Spleen (tissue), 11 donors: Measurements from ENCODE around the gene TRIM9. TPM values are rescaled to one million over a fixed set of nuclear protein-coding genes. Genes with fewer than 3 reads are reported as not detected.

Experiments used
- DNase-seq: peaks from one replicate; pipeline ENCODE4 v3.0.0-alpha.2; 2020
- H3K27ac ChIP-seq, 8 donors: fragments of 200-600 bp; sonication (generic) in 7 of 8; 1 replicate in 4 of 8; 2 replicates in 4 of 8; pipeline versions ENCODE4 v1.5.0 to v1.8.0; 2016 to 2021; ENCODE audit warnings: inconsistent platforms in 4 of 8, mild to moderate bottlenecking in 4 of 8, moderate library complexity in 1 of 8
- H3K27me3 ChIP-seq, 7 donors: fragments of 200-600 bp; sonication (generic) in 6 of 7; replicated peaks in 1 of 7; 1 replicate in 4 of 7; 2 replicates in 3 of 7; pipeline versions ENCODE4 v1.5.0 to v1.8.0; 2016 to 2021; ENCODE audit warnings: inconsistent platforms in 3 of 7, mild to moderate bottlenecking in 1 of 7
- H3K36me3 ChIP-seq, 6 donors: fragments of 200-600 bp; sonication (generic) in 5 of 6; 1 replicate in 4 of 6; 2 replicates in 2 of 6; pipeline versions ENCODE4 v1.5.0 to v1.8.0; 2016 to 2021; ENCODE audit warnings: inconsistent platforms in 2 of 6
- H3K4me1 ChIP-seq, 6 donors: fragments of 200-600 bp; sonication (generic) in 5 of 6; 1 replicate in 3 of 6; 2 replicates in 3 of 6; pipeline versions ENCODE4 v1.5.0 to v1.8.0; 2016 to 2021; ENCODE audit warnings: inconsistent platforms in 3 of 6
- H3K4me3 ChIP-seq, 8 donors: fragments of 200-600 bp; sonication (generic) in 7 of 8; 1 replicate in 4 of 8; 2 replicates in 4 of 8; pipeline versions ENCODE4 v1.5.0 to v1.8.0; 2016 to 2021; ENCODE audit warnings: inconsistent platforms in 4 of 8, mild to moderate bottlenecking in 4 of 8, moderate library complexity in 2 of 8
- H3K9me3 ChIP-seq, 8 donors: fragments of 200-600 bp; sonication (generic) in 7 of 8; 1 replicate in 4 of 8; 2 replicates in 4 of 8; pipeline versions ENCODE4 v1.5.0 to v1.8.0; 2016 to 2021; ENCODE audit warnings: inconsistent platforms in 4 of 8
- POLR2A ChIP-seq, 3 donors: fragments of 450-650 bp; IDR thresholded peaks; one replicate each; pipeline ENCODE4 v1.5.1; 2017; ENCODE audit warnings: antibody characterized with exemption in 3 of 3, mild to moderate bottlenecking in 1 of 3
- POLR2AphosphoS5 ChIP-seq, 3 donors: sonication (generic); formaldehyde crosslinking; IDR thresholded peaks; one replicate each; pipeline ENCODE4 v1.5.1; 2017; ENCODE audit warnings: antibody characterized with exemption in 3 of 3
- WGBS, 5 donors: extraction: QIAGEN DNeasy Blood & Tissue Kit in 3 of 5; methylation state at CpG; one replicate each; pipeline versions ENCODE4 v1.1.5 to v1.1.7; 2013 to 2018; 5-methylcytosine and 5-hydroxymethylcytosine counted together
- intact Hi-C: fragments of 100-400 bp; cut with DNase I; formaldehyde crosslinking; loops from one replicate; pipeline ENCODE4 v1.15.0; 2023; ENCODE audit warnings: low total_unique reads
- polyA plus RNA-seq, 3 donors: library from polyadenylated mRNA; stranded (reverse); fragments of 200-250 nt; gene quantifications; one replicate each; pipeline ENCODE4 v1.2.1, GENCODE V29; 2013
- total RNA-seq, 7 donors: library from RNA; depleted of rRNA in 3 of 7; stranded (reverse); fragments of >200 nt in 3 of 7; fragmentation: NEBNext Ultra II Directional in 4 of 7; extraction: Animal tissue kit (Norgen Biotek cat#: 25700) in 4 of 7; gene quantifications; one replicate each; pipeline versions ENCODE4 v1.1.0 to v1.2.1, GENCODE V29; 2016 to 2021
- TF ChIP-seq, protein P1 (sequence below), 11 experiments: fragments of 200-600 bp in 7 of 11; fragments of 450-650 bp in 4 of 11; sonication (generic) in 4 of 11; IDR thresholded peaks in 8 of 11; conservative IDR thresholded peaks in 3 of 11; 1 replicate in 7 of 11; 2 replicates in 4 of 11; pipeline versions ENCODE4 v1.4.0 to v1.8.0; 2016 to 2021; ENCODE audit warnings: antibody characterized with exemption in 11 of 11, inconsistent platforms in 4 of 11, mild to moderate bottlenecking in 1 of 11
- donor health status: healthy with polysubstance abuse.
- donor health status: DM: no; HTN: no; CAD: no; lungs with moderate emphysema.
- donor health status: DM: no; HTN: no; CAD: no.
- donor health status: Bipolar disorder and iron deficiency.
- donor health status: healthy.
- donor health status: DM: no; HTN: no; CAD: no.
- donor health status: DM: yes; HTN: yes; CAD: no.

TRIM9 gene
- total and polyA plus RNA-seq, 10 donors: 0.03 to 3.1 (median 1.1) TPM

DNA sequence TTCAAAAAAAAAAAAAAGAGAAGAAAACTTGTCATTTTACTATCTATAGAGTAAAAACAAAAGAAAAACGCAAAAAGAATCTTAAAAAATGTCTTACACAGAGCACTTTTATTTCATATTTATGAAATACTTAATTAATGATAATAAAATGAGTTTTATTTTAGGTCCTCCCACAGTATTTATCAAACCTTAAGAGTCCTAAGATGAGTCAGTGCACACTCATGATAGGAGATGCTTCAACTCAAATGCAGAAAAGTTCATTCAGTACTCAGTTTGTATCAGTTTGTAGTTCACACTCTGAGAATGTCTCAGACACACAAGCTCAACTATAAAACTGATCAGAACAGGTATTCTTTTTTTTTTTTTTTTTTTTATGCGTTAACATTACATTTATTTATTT, 41.7 kb downstream of the TRIM9 start:
- Histone ChIP-seq H3K36me3 (no peaks in the 10 kb centered on the region), H3K4me3 (no peak overlapping the region), H3K27ac (no peak overlapping the region), H3K27me3 (no peaks in the 10 kb centered on the region), H3K9me3 (no peaks in the 10 kb centered on the region), H3K4me1 (no peaks in the 10 kb centered on the region)
- TF ChIP-seq POLR2AphosphoS5 (IDR thresholded peaks at IDR 0.05): no peak
- TF ChIP-seq, protein P1, sequence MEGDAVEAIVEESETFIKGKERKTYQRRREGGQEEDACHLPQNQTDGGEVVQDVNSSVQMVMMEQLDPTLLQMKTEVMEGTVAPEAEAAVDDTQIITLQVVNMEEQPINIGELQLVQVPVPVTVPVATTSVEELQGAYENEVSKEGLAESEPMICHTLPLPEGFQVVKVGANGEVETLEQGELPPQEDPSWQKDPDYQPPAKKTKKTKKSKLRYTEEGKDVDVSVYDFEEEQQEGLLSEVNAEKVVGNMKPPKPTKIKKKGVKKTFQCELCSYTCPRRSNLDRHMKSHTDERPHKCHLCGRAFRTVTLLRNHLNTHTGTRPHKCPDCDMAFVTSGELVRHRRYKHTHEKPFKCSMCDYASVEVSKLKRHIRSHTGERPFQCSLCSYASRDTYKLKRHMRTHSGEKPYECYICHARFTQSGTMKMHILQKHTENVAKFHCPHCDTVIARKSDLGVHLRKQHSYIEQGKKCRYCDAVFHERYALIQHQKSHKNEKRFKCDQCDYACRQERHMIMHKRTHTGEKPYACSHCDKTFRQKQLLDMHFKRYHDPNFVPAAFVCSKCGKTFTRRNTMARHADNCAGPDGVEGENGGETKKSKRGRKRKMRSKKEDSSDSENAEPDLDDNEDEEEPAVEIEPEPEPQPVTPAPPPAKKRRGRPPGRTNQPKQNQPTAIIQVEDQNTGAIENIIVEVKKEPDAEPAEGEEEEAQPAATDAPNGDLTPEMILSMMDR (IDR thresholded peaks at IDR 0.05 in 8 of 11, conservative IDR thresholded peaks at IDR 0.05 in 3 of 11): no peak
- 88 to 97% (median 96%) methylated on average over 2 of the region's 2 CpGs for WGBS, 5 donors
- intact Hi-C loops: no loop called here
- DNase-seq: no peak

DNA sequence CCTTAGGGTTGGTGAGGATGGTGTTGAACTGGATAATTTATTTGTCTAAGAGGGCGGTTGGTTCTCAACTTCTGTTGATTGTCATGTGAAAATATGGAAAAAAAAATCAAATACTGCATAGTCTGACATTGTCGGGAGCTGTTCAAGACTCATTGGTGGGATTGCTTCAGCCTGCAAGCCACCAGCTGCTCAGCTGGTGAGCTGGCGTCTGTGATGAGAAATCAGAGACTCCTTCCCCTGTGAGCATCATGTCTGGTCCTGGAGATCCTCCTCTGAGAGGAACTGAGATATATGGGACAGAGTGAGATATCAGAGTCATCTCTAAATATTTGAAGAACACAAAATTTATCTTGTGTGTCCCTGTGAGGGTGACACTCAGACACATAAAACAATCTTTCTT, 49.9 kb downstream of the TRIM9 start:
- Histone ChIP-seq H3K36me3 (no peaks in the 10 kb centered on the region), H3K27me3 (no peaks in the 10 kb centered on the region), H3K4me1 (no peaks in the 10 kb centered on the region), H3K27ac (no peak overlapping the region), H3K9me3 (no peaks in the 10 kb centered on the region), H3K4me3 (no peak overlapping the region)
- no peak for DNase-seq
- intact Hi-C loops: no loop called here
- 81 to 90% (median 90%) methylated on average over 3 of the region's 3 CpGs for WGBS, 5 donors
- TF ChIP-seq, protein P1 (IDR thresholded peaks at IDR 0.05 in 8 of 11, conservative IDR thresholded peaks at IDR 0.05 in 3 of 11): no peak
- TF ChIP-seq POLR2A (IDR thresholded peaks at IDR 0.05) (no peak), POLR2AphosphoS5 (IDR thresholded peaks at IDR 0.05) (no peak)

DNA sequence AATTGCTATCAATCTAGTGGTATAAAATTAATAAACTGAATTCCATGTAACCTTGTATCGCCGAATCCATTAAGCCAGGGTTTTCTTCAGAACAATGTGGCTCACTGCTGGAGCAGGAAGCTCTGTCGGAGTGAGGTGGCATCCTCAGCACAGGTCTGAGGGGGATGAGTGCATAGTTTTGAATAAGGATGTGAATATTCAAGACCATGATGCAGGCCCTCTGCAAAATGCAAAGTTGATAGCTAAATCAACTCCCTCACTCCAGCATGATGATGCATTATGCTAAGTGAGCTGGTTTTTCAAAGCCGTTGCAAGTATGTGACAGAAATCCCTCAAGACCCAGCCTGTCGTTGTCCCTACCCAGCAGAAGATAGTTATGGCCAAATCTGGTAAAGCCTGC, 53.0 kb downstream of the TRIM9 start:
- Histone ChIP-seq H3K36me3 (no peaks in the 10 kb centered on the region), H3K4me3 (no peak overlapping the region), H3K27me3 (no peaks in the 10 kb centered on the region), H3K4me1 (peaks cover 0 to 4% (median 0%) of the 10 kb centered on the region in 6 donors), H3K9me3 (no peaks in the 10 kb centered on the region), H3K27ac (no peak overlapping the region)
- TF ChIP-seq POLR2A (IDR thresholded peaks at IDR 0.05): no peak
- TF ChIP-seq POLR2AphosphoS5 (IDR thresholded peaks at IDR 0.05): no peak
- TF ChIP-seq, protein P1 (IDR thresholded peaks at IDR 0.05 in 8 of 11, conservative IDR thresholded peaks at IDR 0.05 in 3 of 11): no peak
- WGBS, 5 donors: 70 to 80% (median 75%) methylated on average over 5 of the region's 5 CpGs
- DNase-seq: no peak
- intact Hi-C loops: no loop called here

DNA sequence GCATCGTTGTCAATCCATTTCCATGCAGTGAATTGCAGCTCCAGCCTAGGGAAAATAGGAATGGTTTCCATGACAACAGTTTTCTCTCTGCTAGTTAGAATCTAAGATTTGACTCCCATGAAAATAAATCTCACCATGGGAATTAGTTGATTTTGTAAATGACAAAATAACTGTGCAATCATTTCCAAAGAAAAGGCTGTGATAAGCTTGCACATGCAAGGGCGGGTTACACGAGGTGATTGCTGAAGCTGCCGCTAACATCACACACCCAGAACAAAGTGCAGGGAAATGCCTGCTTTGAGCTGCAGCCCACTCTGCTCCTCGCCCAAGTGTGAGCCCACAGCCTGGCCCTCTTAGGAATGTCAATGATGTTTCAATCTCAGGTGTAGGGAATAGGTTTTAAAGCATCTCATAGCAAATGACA, 53.8 kb downstream of the TRIM9 start:
- H3K27me3 ChIP-seq: no peaks in the 10 kb centered on the region
- no peak overlapping the region for H3K4me3 ChIP-seq
- no peaks in the 10 kb centered on the region for H3K9me3 ChIP-seq
- H3K27ac ChIP-seq: no peak overlapping the region
- DNase-seq: no peak
- intact Hi-C loops: no loop called here
- peaks cover 0 to 4% (median 0%) of the 10 kb centered on the region in 6 donors for H3K4me1 ChIP-seq
- TF ChIP-seq, protein P1 (IDR thresholded peaks at IDR 0.05 in 8 of 11, conservative IDR thresholded peaks at IDR 0.05 in 3 of 11): no peak
- TF ChIP-seq POLR2AphosphoS5 (IDR thresholded peaks at IDR 0.05) (no peak), POLR2A (IDR thresholded peaks at IDR 0.05) (no peak)
- WGBS, 5 donors: 83 to 92% (median 90%) methylated on average over 5 of the region's 5 CpGs
- no peaks in the 10 kb centered on the region for H3K36me3 ChIP-seq
